H1 (cell line): ENCODE data around the gene ZNF432. TPM values are rescaled to one million over a fixed set of nuclear protein-coding genes. Genes with fewer than 3 reads are reported as not detected.

ENCODE experiments used
- CTCF ChIA-PET: fragments of 300-600 bp; sonication (Branson Sonifier 250); formaldehyde crosslinking; loops from one replicate; lab custom pipeline; 2021; ENCODE audit not compliant: partially characterized antibody; lab: Charles Lee
- POLR2A ChIA-PET: fragments of 300-600 bp; sonication (Branson Sonifier 250); formaldehyde crosslinking; loops from one replicate; lab custom pipeline; 2021; ENCODE audit warnings: inconsistent platforms; ENCODE audit not compliant: partially characterized antibody; lab: Charles Lee
- DNase-seq, 2 experiments: peaks; one replicate each; pipeline versions ENCODE4 v3.0.0 to v3.0.0-alpha.2; 2010 to 2022; ENCODE audit warnings: low spot score in 2 of 2, low read depth in 1 of 2, mixed read lengths in 1 of 2
- FAIRE-seq: peaks from 2 replicates; lab custom pipeline; 2011; peaks lifted over from hg19 to GRCh38; lab: Jason Lieb, UNC
- H2AFZ ChIP-seq: 2 replicates; pipeline ENCODE4 v1.8.1; 2012; ENCODE audit warnings: low read length, inconsistent platforms
- H2AK5ac ChIP-seq: 2 replicates; pipeline ENCODE4 v1.6.1; 2013; ENCODE audit warnings: low read depth, low read length
- H2BK120ac ChIP-seq: replicated peaks from 2 replicates; pipeline ENCODE3; 2013; ENCODE audit warnings: low read depth, low read length, inconsistent platforms
- H2BK12ac ChIP-seq: 2 replicates; pipeline ENCODE4 v1.6.1; 2013; ENCODE audit warnings: low read depth, low read length
- H2BK15ac ChIP-seq: 2 replicates; pipeline ENCODE4 v1.6.1; 2013; ENCODE audit warnings: low read length
- H2BK20ac ChIP-seq: 2 replicates; pipeline ENCODE4 v1.6.1; 2013; ENCODE audit warnings: low read length
- H2BK5ac ChIP-seq: 2 replicates; pipeline ENCODE4 v1.6.1; 2013; ENCODE audit warnings: low read depth, low read length
- H3K14ac ChIP-seq: 2 replicates; pipeline ENCODE4 v1.6.1; 2013; ENCODE audit warnings: inconsistent platforms; ENCODE audit not compliant: insufficient read length
- H3K18ac ChIP-seq: 2 replicates; pipeline ENCODE4 v1.6.1; 2013; ENCODE audit warnings: low read length; ENCODE audit errors: extremely low read depth
- H3K23ac ChIP-seq: 2 replicates; pipeline ENCODE4 v1.6.1; 2013; ENCODE audit warnings: inconsistent platforms; ENCODE audit not compliant: insufficient read length
- H3K23me2 ChIP-seq: 2 replicates; pipeline ENCODE4 v1.6.1; 2013; ENCODE audit warnings: low read depth, low read length
- H3K27ac ChIP-seq: 2 replicates; pipeline ENCODE4 v1.6.1; 2011; ENCODE audit warnings: low read depth, low read length, inconsistent platforms
- H3K27me3 ChIP-seq, 4 experiments: replicated peaks in 1 of 4; 1 replicate in 1 of 4; 2 replicates in 3 of 4; pipeline versions ENCODE4 v1.6.1 to v1.8.1; 2011 to 2013; ENCODE audit warnings: low read length in 3 of 4, mild to moderate bottlenecking in 3 of 4, inconsistent platforms in 2 of 4, mixed read lengths in 2 of 4, moderate library complexity in 1 of 4; ENCODE audit not compliant: control insufficient read depth in 3 of 4, insufficient read depth in 3 of 4; ENCODE audit errors: extremely low read depth in 1 of 4
- H3K36me3 ChIP-seq, 4 experiments: 2 replicates each; pipeline versions ENCODE4 v1.6.1 to v1.8.1; 2011 to 2013; ENCODE audit warnings: mild to moderate bottlenecking in 4 of 4, low read length in 3 of 4, moderate library complexity in 2 of 4, control low read depth in 1 of 4, inconsistent platforms in 1 of 4; ENCODE audit not compliant: insufficient read depth in 4 of 4, control insufficient read depth in 2 of 4
- H3K4ac ChIP-seq: replicated peaks from 2 replicates; pipeline ENCODE3; 2013; ENCODE audit warnings: low read length, low read depth, mixed read lengths, inconsistent platforms; ENCODE audit not compliant: insufficient read length
- H3K4me1 ChIP-seq, 4 experiments: replicated peaks in 1 of 4; 1 replicate in 1 of 4; 2 replicates in 3 of 4; pipeline versions ENCODE4 v1.6.1 to v1.8.1; 2011 to 2013; ENCODE audit warnings: low read length in 3 of 4, inconsistent platforms in 2 of 4, mixed read lengths in 1 of 4; ENCODE audit not compliant: insufficient read depth in 4 of 4, control insufficient read depth in 3 of 4
- H3K4me2 ChIP-seq, 2 experiments: 2 replicates each; pipeline versions ENCODE4 v1.6.1 to v1.8.1; 2011 to 2013; ENCODE audit warnings: low read depth in 2 of 2, low read length in 2 of 2, control low read depth in 1 of 2, inconsistent platforms in 1 of 2, mild to moderate bottlenecking in 1 of 2; ENCODE audit not compliant: insufficient read depth in 1 of 2
- H3K4me3 ChIP-seq, 4 experiments: fragments of 200-600, 300-600 bp in 1 of 4; sonication (generic), shearing (Covaris generic), sonication (Bioruptor Twin) in 1 of 4; 2 replicates each; pipeline versions ENCODE4 v1.5.1 to v1.8.1; 2011 to 2016; ENCODE audit warnings: low read length in 4 of 4, low read depth in 3 of 4, control low read depth in 2 of 4, inconsistent platforms in 2 of 4, mild to moderate bottlenecking in 2 of 4, mixed read lengths in 1 of 4, moderate library complexity in 1 of 4; ENCODE audit not compliant: insufficient read depth in 2 of 4; ENCODE audit errors: extremely low read depth in 1 of 4
- H3K56ac ChIP-seq: replicated peaks from 2 replicates; pipeline ENCODE3; 2013; ENCODE audit warnings: low read depth, mild to moderate bottlenecking, mixed read lengths, low read length, inconsistent platforms; ENCODE audit not compliant: insufficient read length
- H3K79me1 ChIP-seq: 2 replicates; pipeline ENCODE4 v1.6.1; 2013; ENCODE audit warnings: low read depth, low read length, control low read depth
- H3K79me2 ChIP-seq, 2 experiments: 2 replicates each; pipeline versions ENCODE4 v1.6.1 to v1.8.1; 2012 to 2013; ENCODE audit warnings: low read length in 2 of 2, mild to moderate bottlenecking in 2 of 2, inconsistent platforms in 1 of 2; ENCODE audit not compliant: insufficient read depth in 2 of 2, control insufficient read depth in 1 of 2
- H3K9ac ChIP-seq, 4 experiments: replicated peaks in 1 of 4; 1 replicate in 1 of 4; 2 replicates in 3 of 4; pipeline versions ENCODE4 v1.6.1 to v1.8.1; 2011 to 2013; ENCODE audit warnings: low read depth in 3 of 4, low read length in 3 of 4, control low read depth in 2 of 4, mild to moderate bottlenecking in 2 of 4, moderate library complexity in 2 of 4, inconsistent platforms in 1 of 4; ENCODE audit errors: extremely low read depth in 1 of 4
- H3K9me3 ChIP-seq, 2 experiments: 2 replicates each; pipeline versions ENCODE4 v1.6.1 to v1.8.1; 2012 to 2013; ENCODE audit warnings: mild to moderate bottlenecking in 2 of 2, moderate library complexity in 2 of 2, control low read depth in 1 of 2, inconsistent platforms in 1 of 2, low read depth in 1 of 2, low read length in 1 of 2, mixed read lengths in 1 of 2; ENCODE audit not compliant: insufficient read depth in 2 of 2
- H4K20me1 ChIP-seq, 2 experiments: replicated peaks in 1 of 2; 2 replicates each; pipeline versions ENCODE3 to v1.8.1; 2011 to 2013; ENCODE audit warnings: inconsistent platforms in 2 of 2, low read length in 2 of 2, mild to moderate bottlenecking in 1 of 2; ENCODE audit not compliant: insufficient read depth in 2 of 2, control insufficient read depth in 1 of 2
- H4K5ac ChIP-seq: 2 replicates; pipeline ENCODE4 v1.6.1; 2013; ENCODE audit warnings: low read length, low read depth, mixed read lengths, inconsistent platforms; ENCODE audit not compliant: insufficient read length
- H4K8ac ChIP-seq: 2 replicates; pipeline ENCODE4 v1.8.0; 2013; ENCODE audit warnings: mild to moderate bottlenecking, moderate library complexity, low read length, inconsistent platforms; ENCODE audit not compliant: insufficient read depth; ENCODE audit errors: extremely low read depth
- H4K91ac ChIP-seq: replicated peaks from 2 replicates; pipeline ENCODE3; 2013; ENCODE audit warnings: low read length, mixed read lengths, inconsistent platforms; ENCODE audit not compliant: insufficient read length
- YY1 ChIP-seq: IDR thresholded peaks from 2 replicates; pipeline ENCODE4 v1.6.1; 2011; ENCODE audit warnings: low read depth, mild to moderate bottlenecking, low read length
- WGBS, 2 experiments: shearing (Covaris generic) in 1 of 2; methylation state at CpG; one replicate each; pipeline versions ENCODE4 v1.1.6 to v1.1.7; 2013 to 2015; ENCODE audit warnings: low lambda C conversion rate in 2 of 2, mixed read lengths in 2 of 2, inconsistent platforms in 1 of 2, low coverage in 1 of 2, missing lambda C conversion rate in 1 of 2; ENCODE audit not compliant: insufficient replicate concordance in 2 of 2, insufficient coverage in 1 of 2, insufficient read length in 1 of 2; ENCODE audit errors: extremely low coverage in 1 of 2, missing lambda C conversion rate in 1 of 2; 5-methylcytosine and 5-hydroxymethylcytosine counted together
- polyA plus RNA-seq, 7 experiments: library from polyadenylated mRNA; depleted of rRNA in 3 of 7; stranded (reverse) in 5 of 7; unstranded in 2 of 7; fragments of >200 nt in 5 of 7; fragments of 200-250 nt in 2 of 7; gene quantifications; 1 replicate in 5 of 7; 2 replicates in 1 of 7; 4 replicates in 1 of 7; pipeline versions ENCODE4 v1.2.1 to v1.2.3, GENCODE V29; 2011 to 2013; ENCODE audit warnings: missing spikeins in 2 of 7, mixed read lengths in 2 of 7
- total RNA-seq: library from RNA; stranded (reverse); fragmentation: NEBNext Ultra II Directional; extraction: Animal tissue kit (Norgen Biotek cat#: 25700); gene quantifications from 2 replicates; pipeline ENCODE4 v1.2.1, GENCODE V29; 2021

ZNF432 gene
- total and polyA plus RNA-seq, 2 of the 8 experiments (the other 6 are each of a cell fraction or from before 2014, with no cell fraction given) = 2.0 to 8.3 TPM

DNA sequence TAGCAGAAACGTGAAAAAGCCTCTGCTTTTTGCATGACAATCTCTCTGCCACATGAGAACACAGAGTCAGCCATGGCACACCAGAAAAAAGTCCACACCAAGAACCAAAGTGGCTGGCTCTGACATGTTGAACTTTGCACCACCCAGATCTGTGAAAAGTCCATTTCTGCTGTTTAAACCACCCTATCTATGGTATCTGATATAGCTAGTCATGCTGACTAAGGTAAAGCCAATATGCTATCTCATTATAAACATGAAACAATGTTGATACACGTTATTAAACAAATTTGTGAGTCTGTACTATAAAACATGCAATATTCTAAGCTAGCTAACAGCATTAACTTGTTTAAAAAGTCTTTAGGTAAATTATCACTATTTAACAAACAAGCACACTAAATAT, 21.0 kb upstream of the ZNF432 start:
- Histone ChIP-seq H3K4me1 (no peaks in the 10 kb centered on the region), H3K79me2 (no peaks in the 10 kb centered on the region), H3K9me3 (peaks cover 51 to 59% of the 10 kb centered on the region in 2 experiments), H2BK5ac (no peak overlapping the region), H2AK5ac (no peak overlapping the region), H2BK20ac (no peak overlapping the region), H3K14ac (no peak overlapping the region), H3K4me3 (no peak overlapping the region), H3K9ac (no peak overlapping the region), H3K4me2 (no peak overlapping the region), H4K20me1 (no peaks in the 10 kb centered on the region), H3K4ac (no peak overlapping the region), H2BK12ac (no peak overlapping the region), H3K56ac (no peak overlapping the region), H3K79me1 (no peaks in the 10 kb centered on the region; the same call in 1 of the 2 replicates), H3K27ac (no peak overlapping the region), H3K23ac (no peak overlapping the region), H3K23me2 (no peaks in the 10 kb centered on the region), H3K27me3 (no peaks in the 10 kb centered on the region), H3K36me3 (peaks cover 0 to 67% (median 35%) of the 10 kb centered on the region in 4 experiments; a peak in 7 of 8 replicates), H2BK15ac (no peak overlapping the region), H4K91ac (no peak overlapping the region), H2BK120ac (no peak overlapping the region), H4K5ac (no peak overlapping the region), H4K8ac (no peak overlapping the region), H2AFZ (no peak overlapping the region), H3K18ac (no peak overlapping the region)
- CTCF ChIA-PET = no interaction called here
- DNase-seq = no peak
- no peak for FAIRE-seq
- 87% methylated on average over 2 of the region's 2 CpGs; no CpG with 5 or more reads in 1 of the 2 experiments for WGBS, 2 experiments
- POLR2A ChIA-PET = interaction anchor here (2.0 kb wide), 1 partner anchor 21 kb away, joined by 4 read pairs; the partner anchor contains the start of gene ZNF432
- no peak for TF ChIP-seq YY1
